H9 (cell line): ENCODE measurements around the gene IRAK1. TPM values are rescaled to one million over a fixed set of nuclear protein-coding genes. Genes with fewer than 3 reads are reported as not detected.

ENCODE experiments used
- DNase-seq: peaks from one replicate; pipeline ENCODE4 v3.0.0-alpha.2; 2017
- H2AFZ ChIP-seq: one replicate; pipeline ENCODE4 v1.6.1; 2013; ENCODE audit warnings: mild to moderate bottlenecking, low read length, control low read depth, moderate library complexity
- H2AK5ac ChIP-seq: 2 replicates; pipeline ENCODE4 v1.6.1; 2013; ENCODE audit warnings: low read length, control low read depth, mixed read lengths; ENCODE audit not compliant: insufficient read length
- H2BK120ac ChIP-seq: one replicate; pipeline ENCODE4 v1.6.1; 2013; ENCODE audit warnings: low read depth, mild to moderate bottlenecking, low read length, control low read depth, inconsistent platforms; ENCODE audit not compliant: poor library complexity, severe bottlenecking
- H2BK12ac ChIP-seq: 2 replicates; pipeline ENCODE4 v1.6.1; 2013; ENCODE audit warnings: low read length, control low read depth, mixed read lengths, low read depth; ENCODE audit not compliant: insufficient read length
- H2BK15ac ChIP-seq: 2 replicates; pipeline ENCODE4 v1.6.1; 2013; ENCODE audit warnings: low read depth, low read length, control low read depth
- H2BK20ac ChIP-seq: one replicate; pipeline ENCODE4 v1.6.1; 2013; ENCODE audit warnings: low read depth, mild to moderate bottlenecking, low read length, control low read depth, inconsistent platforms; ENCODE audit not compliant: poor library complexity, severe bottlenecking
- H2BK5ac ChIP-seq: 2 replicates; pipeline ENCODE4 v1.6.1; 2013; ENCODE audit warnings: low read length, control low read depth, mixed read lengths; ENCODE audit not compliant: insufficient read length
- H3K14ac ChIP-seq: 2 replicates; pipeline ENCODE4 v1.6.1; 2013; ENCODE audit warnings: low read length, control low read depth; ENCODE audit not compliant: insufficient read depth
- H3K18ac ChIP-seq: 2 replicates; pipeline ENCODE4 v1.6.1; 2013; ENCODE audit warnings: low read depth, mild to moderate bottlenecking, mixed read lengths, low read length, control low read depth; ENCODE audit not compliant: insufficient read length
- H3K23ac ChIP-seq: 2 replicates; pipeline ENCODE4 v1.6.1; 2013; ENCODE audit warnings: low read length, control low read depth, mixed read lengths, low read depth; ENCODE audit not compliant: insufficient read length
- H3K23me2 ChIP-seq: 2 replicates; pipeline ENCODE4 v1.6.1; 2013; ENCODE audit warnings: low read depth, mild to moderate bottlenecking, mixed read lengths, low read length, control low read depth; ENCODE audit not compliant: insufficient read length, poor library complexity, severe bottlenecking
- H3K27ac ChIP-seq: 2 replicates; pipeline ENCODE4 v1.5.1; 2013; ENCODE audit warnings: low read length, control low read depth, mixed read lengths, low read depth; ENCODE audit not compliant: insufficient read length
- H3K27me3 ChIP-seq: 2 replicates; pipeline ENCODE4 v1.6.1; 2013; ENCODE audit warnings: low read length, control low read depth, inconsistent platforms; ENCODE audit not compliant: insufficient read depth
- H3K4ac ChIP-seq: 2 replicates; pipeline ENCODE4 v1.6.1; 2013; ENCODE audit warnings: low read depth, mild to moderate bottlenecking, control low read depth, inconsistent platforms, low read length, moderate library complexity
- H3K4me1 ChIP-seq: 2 replicates; pipeline ENCODE4 v1.6.1; 2013; ENCODE audit warnings: low read length, control low read depth, inconsistent platforms; ENCODE audit not compliant: insufficient read depth
- H3K4me2 ChIP-seq: 2 replicates; pipeline ENCODE4 v1.6.1; 2013; ENCODE audit warnings: low read length, control low read depth, mixed read lengths; ENCODE audit not compliant: insufficient read length, insufficient read depth
- H3K56ac ChIP-seq: 2 replicates; pipeline ENCODE4 v1.6.1; 2013; ENCODE audit warnings: low read depth, mild to moderate bottlenecking, mixed read lengths, low read length, control low read depth; ENCODE audit not compliant: insufficient read length
- H3K79me1 ChIP-seq: 2 replicates; pipeline ENCODE4 v1.6.1; 2013; ENCODE audit warnings: low read depth, mild to moderate bottlenecking, moderate library complexity, low read length, control low read depth, inconsistent platforms; ENCODE audit not compliant: insufficient read depth, poor library complexity, severe bottlenecking
- H3K79me2 ChIP-seq: 2 replicates; pipeline ENCODE4 v1.6.1; 2013; ENCODE audit warnings: low read length, control low read depth, inconsistent platforms; ENCODE audit not compliant: insufficient read depth
- H3K9ac ChIP-seq: 2 replicates; pipeline ENCODE4 v1.6.1; 2013; ENCODE audit warnings: low read length, control low read depth, mixed read lengths; ENCODE audit not compliant: insufficient read length; ENCODE audit errors: extremely low read depth
- H3K9me3 ChIP-seq: one replicate; pipeline ENCODE4 v1.6.1; 2013; ENCODE audit warnings: low read depth, low read length, inconsistent platforms; ENCODE audit not compliant: control insufficient read depth
- H3T11ph ChIP-seq: one replicate; pipeline ENCODE4 v1.6.1; 2013; ENCODE audit warnings: mild to moderate bottlenecking, low read length, control low read depth, inconsistent platforms
- H4K20me1 ChIP-seq: one replicate; pipeline ENCODE4 v1.6.1; 2013; ENCODE audit not compliant: control insufficient read depth, insufficient read length, insufficient read depth
- H4K5ac ChIP-seq: 2 replicates; pipeline ENCODE4 v1.6.1; 2013; ENCODE audit warnings: low read depth, mild to moderate bottlenecking, mixed read lengths, low read length, control low read depth; ENCODE audit not compliant: insufficient read length
- H4K8ac ChIP-seq: replicated peaks from 2 replicates; pipeline ENCODE4 v1.6.1; 2013; ENCODE audit warnings: low read length, control low read depth, mixed read lengths, low read depth; ENCODE audit not compliant: insufficient read length
- H4K91ac ChIP-seq: 2 replicates; pipeline ENCODE4 v1.6.1; 2013; ENCODE audit warnings: low read depth, mild to moderate bottlenecking, moderate library complexity, mixed read lengths, low read length, control low read depth; ENCODE audit not compliant: insufficient read length
- H3K27ac Mint-ChIP-seq, 3 experiments: 2 replicates in 2 of 3; 3 replicates in 1 of 3; pipeline ENCODE4 v1.8.0; 2020 to 2021; ENCODE audit warnings: mixed read lengths in 3 of 3, mild to moderate bottlenecking in 1 of 3, moderate library complexity in 1 of 3
- H3K27me3 Mint-ChIP-seq: 2 replicates; pipeline ENCODE4 v1.8.0; 2021; ENCODE audit warnings: low read depth, mild to moderate bottlenecking, moderate library complexity, mixed read lengths
- H3K36me3 Mint-ChIP-seq, 3 experiments: 2 replicates in 2 of 3; 3 replicates in 1 of 3; pipeline ENCODE4 v1.8.0; 2020 to 2021; ENCODE audit warnings: low read depth in 3 of 3, mixed read lengths in 3 of 3; ENCODE audit not compliant: insufficient read depth in 1 of 3
- H3K4me1 Mint-ChIP-seq, 2 experiments: 2 replicates each; pipeline ENCODE4 v1.8.0; 2020; ENCODE audit warnings: mixed read lengths in 2 of 2
- H3K4me3 Mint-ChIP-seq, 2 experiments: 2 replicates in 1 of 2; 3 replicates in 1 of 2; pipeline ENCODE4 v1.8.0; 2020 to 2021; ENCODE audit warnings: mild to moderate bottlenecking in 2 of 2, mixed read lengths in 2 of 2, moderate library complexity in 1 of 2
- H3K9me3 Mint-ChIP-seq, 2 experiments: 2 replicates in 1 of 2; 3 replicates in 1 of 2; pipeline ENCODE4 v1.8.0; 2020; ENCODE audit warnings: mild to moderate bottlenecking in 2 of 2, mixed read lengths in 2 of 2, moderate library complexity in 1 of 2
- CTCF ChIP-seq: fragments of 200-600 bp; sonication (generic); conservative IDR thresholded peaks from 3 replicates; pipeline ENCODE4 v1.8.0; 2021; ENCODE audit warnings: antibody characterized with exemption, mild to moderate bottlenecking
- WGBS: extraction: QIAGEN DNeasy Blood & Tissue Kit; methylation state at CpG from one replicate; pipeline ENCODE4 v1.1.7; 2013; ENCODE audit warnings: missing lambda C conversion rate, low lambda C conversion rate, mixed read lengths; ENCODE audit not compliant: insufficient read length; ENCODE audit errors: extremely low coverage; 5-methylcytosine and 5-hydroxymethylcytosine counted together
- total RNA-seq: library from RNA; stranded (reverse); gene quantifications from 2 replicates; pipeline ENCODE4 v1.2.1, GENCODE V29; 2021

Gene IRAK1
- total RNA-seq, 1 experiment from 2014 or later = 98.4 TPM

GRCh38 chrX:153965406-153965805 is 54.3 kb downstream of the IRAK1 start:
- H2AK5ac ChIP-seq = no peak overlapping the region
- no peaks in the 10 kb centered on the region for H4K20me1 ChIP-seq
- no peak for DNase-seq
- H3K14ac ChIP-seq = no peak overlapping the region
- H2BK20ac ChIP-seq = no peak overlapping the region
- H3T11ph ChIP-seq = no peak overlapping the region
- peaks cover 34 to 67% (median 52%) of the 10 kb centered on the region in 3 experiments for H3K36me3 Mint-ChIP-seq
- H3K9me3 Mint-ChIP-seq = peaks cover 0 to 3% of the 10 kb centered on the region in 2 experiments; a peak in 1 of 5 replicates
- H3K18ac ChIP-seq = no peak overlapping the region
- peak overlapping the region in 2 of 3 experiments; percentile 36 to 70; a peak in 3 of 7 replicates for H3K27ac Mint-ChIP-seq
- H2BK5ac ChIP-seq = no peak overlapping the region
- no peak overlapping the region for H3K4ac ChIP-seq
- H3K27ac ChIP-seq = no peak overlapping the region
- no peak overlapping the region for H3K9ac ChIP-seq
- H3K79me2 ChIP-seq = peaks cover 50% of the 10 kb centered on the region; the same call in 1 of the 2 replicates
- no peak overlapping the region for H4K91ac ChIP-seq
- no peak overlapping the region for H3K23ac ChIP-seq
- H3K4me3 Mint-ChIP-seq = no peak overlapping the region
- no peak overlapping the region for H4K8ac ChIP-seq
- TF ChIP-seq CTCF = no peak
- H2BK120ac ChIP-seq = no peak overlapping the region
- peaks cover 4% of the 10 kb centered on the region; the same call in 1 of the 2 replicates for H3K4me1 ChIP-seq
- no peak overlapping the region for H2BK12ac ChIP-seq
- H3K27me3 Mint-ChIP-seq = peaks cover 1% of the 10 kb centered on the region; the same call in 1 of the 2 replicates
- peaks cover 13% of the 10 kb centered on the region for H3K23me2 ChIP-seq
- H3K56ac ChIP-seq = no peak overlapping the region
- no peaks in the 10 kb centered on the region for H3K9me3 ChIP-seq
- H2BK15ac ChIP-seq = no peak overlapping the region
- H3K4me1 Mint-ChIP-seq = peaks cover 29 to 38% of the 10 kb centered on the region in 2 experiments
- no peak overlapping the region for H4K5ac ChIP-seq
- H2AFZ ChIP-seq = no peak overlapping the region
- H3K4me2 ChIP-seq = no peak overlapping the region
- H3K27me3 ChIP-seq = no peaks in the 10 kb centered on the region
- no CpG with 5 or more reads among the region's 5 CpGs for WGBS
- H3K79me1 ChIP-seq = peaks cover 5% of the 10 kb centered on the region
